RWPE1 (cell line): ENCODE data around the gene CAPZA1.

Source experiments
- CTCF ChIA-PET: fragments of 350-600 bp; sonication (Branson Sonifier 250); formaldehyde crosslinking; extraction: SDS; loops from one replicate; lab custom pipeline; 2021; lab: Yijun Ruan, JAX
- POLR2A ChIA-PET: fragments of 400-600 bp; formaldehyde crosslinking; extraction: SDS; loops from one replicate; lab custom pipeline; 2020; ENCODE audit warnings: antibody characterized with exemption; ENCODE audit not compliant: low non-redundant PET; lab: Yijun Ruan, JAX
- DNase-seq: peaks from one replicate; pipeline ENCODE4 v3.0.0; 2012; ENCODE audit warnings: low spot score
- H3K27ac ChIP-seq: fragments of 450-650 bp; 2 replicates; pipeline ENCODE4 v1.5.1; 2017
- CTCF ChIP-seq: fragments of 450-650 bp; conservative IDR thresholded peaks from 2 replicates; pipeline ENCODE4 v1.5.1; 2017; ENCODE audit warnings: low read depth, mild to moderate bottlenecking

Gene CAPZA1

DNA sequence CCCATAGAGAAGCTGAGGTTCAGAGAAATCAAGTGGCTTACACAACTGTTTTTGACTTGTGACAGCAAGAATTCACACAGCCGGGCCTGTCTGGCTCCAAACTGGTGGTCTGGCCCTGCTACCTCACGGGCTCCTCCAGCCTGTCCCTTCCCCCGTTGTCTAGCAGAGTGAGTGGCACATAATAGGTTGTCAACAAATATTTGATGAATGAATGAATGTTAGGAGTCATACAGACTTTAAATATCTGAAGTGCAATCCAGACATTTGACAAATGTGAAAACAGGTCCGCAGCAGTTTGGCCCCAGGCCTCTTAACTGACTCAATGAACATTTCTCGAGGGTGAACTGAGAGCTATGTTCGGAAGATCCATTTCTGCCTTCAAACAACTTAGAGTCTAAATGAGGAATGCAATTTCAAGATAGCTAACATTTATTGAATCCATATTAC lies 88.4 kb downstream of the CAPZA1 start:
- POLR2A ChIA-PET: no interaction called here
- H3K27ac ChIP-seq: peak overlapping the region; percentile 96
- CTCF ChIA-PET: interaction anchor here (0.6 to 1.4 kb wide), 9 partner anchors 9 to 619 kb away, joined by 3 to 5 read pairs (median 4); partner anchors contain the start of gene MOV10
- TF ChIP-seq CTCF: no peak
- no peak for DNase-seq

- ChIA-PET CTCF (interaction anchor here (1.0 to 1.4 kb wide), 4 partner anchors 8 to 319 kb away, joined by 3 to 5 read pairs (median 4); partner anchors contain the start of gene MOV10), POLR2A (no interaction called here)
- TF ChIP-seq CTCF: no peak
- DNase-seq: no peak
- H3K27ac ChIP-seq: no peak overlapping the region
Measured at GRCh38 chr1:112708489-112708888, 88.9 kb downstream of the CAPZA1 start.

- CTCF ChIA-PET: no interaction called here
- no peak for DNase-seq
- TF ChIP-seq CTCF: no peak
- H3K27ac ChIP-seq: no peak overlapping the region
- POLR2A ChIA-PET: no interaction called here
Measured at GRCh38 chr1:112710159-112710558, 90.5 kb downstream of the CAPZA1 start.

DNA sequence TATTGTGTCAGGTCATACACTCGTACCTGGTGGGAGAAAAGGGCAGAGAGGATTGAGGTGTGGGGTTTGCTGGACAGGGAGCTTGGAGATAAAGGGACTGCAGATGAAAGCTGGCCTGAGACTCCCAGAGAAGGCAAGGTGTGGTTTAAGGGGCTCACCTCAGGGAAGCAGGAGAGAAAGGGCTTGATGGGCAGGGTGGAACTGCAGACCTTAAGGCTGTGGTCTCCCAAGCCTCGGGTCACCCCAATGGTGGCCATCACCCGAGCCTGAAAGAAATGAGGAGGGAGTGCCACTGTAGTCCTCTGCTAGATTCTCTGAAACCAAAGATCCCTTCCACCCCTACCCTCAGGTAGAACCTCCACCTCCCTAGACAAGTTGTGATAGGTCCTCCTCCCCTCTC lies 91.0 kb downstream of the CAPZA1 start:
- H3K27ac ChIP-seq: no peak overlapping the region
- TF ChIP-seq CTCF: no peak
- no peak for DNase-seq
- ChIA-PET CTCF (no interaction called here), POLR2A (no interaction called here)

- CTCF ChIA-PET: no interaction called here
- no peak overlapping the region for H3K27ac ChIP-seq
- POLR2A ChIA-PET: no interaction called here
- no peak for DNase-seq
- no peak for TF ChIP-seq CTCF
Measured at GRCh38 chr1:112711041-112711440, 91.4 kb downstream of the CAPZA1 start.

DNA sequence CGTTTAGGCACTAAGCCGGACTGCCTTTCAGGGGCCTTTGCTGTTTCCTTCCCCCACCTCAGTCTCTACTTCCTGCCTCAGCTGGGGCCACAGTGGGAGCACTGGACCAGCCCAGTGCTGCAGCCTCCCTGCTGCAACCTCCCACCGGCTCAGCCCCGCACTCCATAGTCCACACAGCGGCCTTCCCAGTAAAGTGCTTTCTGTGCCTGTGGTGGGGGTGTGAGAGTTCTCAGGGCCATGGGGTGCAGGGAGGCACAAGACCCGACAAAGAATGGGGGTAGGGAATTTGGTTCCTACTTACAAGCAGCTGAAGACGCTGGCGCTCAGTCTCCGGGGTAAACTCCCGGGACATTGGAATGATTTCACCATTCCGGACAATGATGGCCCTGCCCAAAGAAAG lies 92.0 kb downstream of the CAPZA1 start:
- CTCF ChIA-PET: no interaction called here
- TF ChIP-seq CTCF: no peak
- H3K27ac ChIP-seq: no peak overlapping the region
- POLR2A ChIA-PET: no interaction called here
- DNase-seq: no peak
